HG02610 (cell line): ENCODE results near the gene OPRM1.

Experiments used
- ATAC-seq: cut with Tn5 transposase; IDR thresholded peaks from one replicate; pipeline ENCODE4 v1.9.1; 2021; ENCODE audit warnings: mild to moderate bottlenecking, moderate library complexity; ENCODE audit not compliant: unreplicated experiment

OPRM1 gene

GRCh38 chr6:154268486-154268885 lies 229.4 kb downstream of the OPRM1 start:
- no peak for ATAC-seq

DNA sequence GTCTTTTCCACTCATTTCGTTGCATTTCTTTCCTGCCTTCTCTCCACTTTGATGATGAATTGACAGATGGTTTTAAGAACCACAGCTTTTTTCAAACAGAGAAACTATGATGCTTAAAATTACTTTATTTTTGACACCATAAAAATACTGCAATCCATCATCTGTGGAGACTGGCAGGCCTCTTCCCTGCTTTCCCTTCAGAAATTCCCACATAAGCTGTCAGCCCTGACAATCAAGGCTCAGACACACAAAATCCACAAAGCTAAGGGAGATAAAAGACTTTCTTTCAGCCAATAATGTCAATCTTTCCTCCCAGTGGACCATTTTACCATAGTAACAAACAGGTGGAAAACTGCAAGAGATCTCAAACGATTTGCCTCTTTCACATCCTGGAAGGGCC lies 235.1 kb downstream of the OPRM1 start:
- no peak for ATAC-seq

DNA sequence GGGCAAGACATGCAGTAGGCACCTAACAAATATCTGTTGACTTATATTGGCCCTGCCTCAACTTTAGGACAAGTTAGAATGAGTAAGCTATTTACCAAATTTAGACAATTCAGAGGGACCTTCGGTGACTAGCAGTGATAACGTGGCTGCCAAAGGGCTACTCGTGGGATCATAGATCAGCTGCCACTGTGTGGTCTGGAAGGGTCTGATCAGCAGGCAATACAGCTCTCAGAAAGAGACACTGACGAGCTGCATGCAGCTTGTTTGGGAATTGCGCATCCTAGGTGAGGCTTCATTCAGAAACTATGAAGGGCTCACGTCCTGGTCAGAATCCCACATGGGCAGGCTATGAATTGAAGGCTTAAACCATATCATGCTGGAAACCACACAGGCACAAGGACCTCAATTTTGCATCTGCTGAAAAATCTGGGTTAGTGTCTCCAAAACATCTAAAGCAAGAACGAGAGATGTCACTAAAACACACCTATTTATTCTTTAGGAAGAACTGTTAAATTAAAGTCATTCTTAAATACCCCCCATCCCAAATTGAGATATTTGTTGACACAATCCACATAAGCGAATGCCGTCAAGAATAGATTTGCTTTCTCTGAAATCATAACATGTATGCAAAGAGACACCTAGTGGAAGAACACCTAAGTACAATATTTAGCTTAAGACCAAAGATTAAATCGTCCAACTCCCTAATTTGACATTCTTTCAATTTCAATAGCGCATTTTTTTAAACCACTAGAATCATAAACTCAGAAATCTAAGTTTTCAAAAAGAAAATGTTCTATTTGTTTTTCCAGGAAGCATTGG lies 238.0 kb downstream of the OPRM1 start:
- peak; percentile 68 for ATAC-seq

GRCh38 chr6:154277629-154278017 lies 238.6 kb downstream of the OPRM1 start:
- peak; percentile 29 for ATAC-seq

DNA sequence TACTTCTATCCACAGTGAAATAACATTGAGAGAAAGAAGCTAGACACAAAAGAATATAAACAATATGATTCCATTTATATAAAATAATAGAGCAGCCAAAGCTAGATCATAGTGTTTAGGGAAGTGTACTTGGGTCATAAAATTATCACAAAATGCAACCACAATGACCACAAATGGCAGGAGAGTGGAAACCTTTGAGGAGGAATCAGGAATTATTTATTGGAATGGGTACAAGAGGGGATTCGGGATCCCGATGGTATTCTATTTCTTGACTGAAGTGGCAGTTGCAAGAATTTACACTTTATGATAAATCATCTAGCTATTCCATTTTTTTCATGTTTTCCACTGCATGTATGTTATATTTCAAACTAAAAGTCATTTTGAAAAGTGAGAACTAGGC lies 241.5 kb downstream of the OPRM1 start:
- ATAC-seq, result no peak

DNA sequence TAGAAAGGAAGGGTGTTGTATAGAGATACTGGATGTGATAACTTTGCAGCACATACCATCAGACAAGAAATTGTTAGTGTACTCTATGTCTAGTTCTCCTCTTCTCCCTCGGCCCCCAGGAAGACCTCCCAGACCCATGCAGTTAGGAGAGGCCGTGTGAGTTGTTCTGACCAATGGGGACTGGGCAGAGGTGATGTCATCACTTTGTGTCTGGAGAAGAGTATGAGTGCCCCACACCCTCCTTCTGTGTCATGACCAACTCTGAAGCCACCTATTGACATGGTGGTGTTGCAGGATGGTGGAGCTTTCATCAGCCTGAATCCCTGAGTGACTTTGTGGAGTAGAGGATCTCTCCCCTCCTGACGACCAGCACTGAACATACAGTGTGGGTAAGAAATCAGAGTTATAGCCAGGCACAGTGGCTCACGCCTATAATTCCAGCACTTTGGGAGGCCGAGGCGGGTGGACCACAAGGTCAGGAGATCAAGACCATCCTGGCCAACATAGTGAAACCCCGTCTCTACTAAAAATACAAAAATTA lies 245.3 kb downstream of the OPRM1 start:
- no peak for ATAC-seq

DNA sequence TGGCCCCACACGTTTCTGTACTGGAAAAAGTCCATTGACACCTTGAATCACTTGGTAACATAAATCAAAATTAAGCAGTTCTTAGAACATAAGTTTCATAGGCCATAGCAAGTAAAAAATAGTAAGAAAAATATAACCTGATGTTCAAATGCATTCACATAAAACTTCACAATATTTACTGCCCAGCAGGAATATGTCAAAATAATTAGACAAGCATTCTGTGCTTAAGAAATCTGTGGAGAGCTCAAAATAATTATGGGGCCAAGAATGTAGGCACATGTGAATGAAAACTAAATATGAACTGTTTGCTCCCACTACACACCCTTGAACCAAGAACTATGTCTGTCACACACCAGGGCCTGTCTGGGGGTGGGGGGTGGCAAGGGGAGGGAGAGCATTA lies 246.8 kb downstream of the OPRM1 start:
- ATAC-seq, result no peak

GRCh38 chr6:154289818-154290508 lies 250.9 kb downstream of the OPRM1 start:
- ATAC-seq, result no peak

DNA sequence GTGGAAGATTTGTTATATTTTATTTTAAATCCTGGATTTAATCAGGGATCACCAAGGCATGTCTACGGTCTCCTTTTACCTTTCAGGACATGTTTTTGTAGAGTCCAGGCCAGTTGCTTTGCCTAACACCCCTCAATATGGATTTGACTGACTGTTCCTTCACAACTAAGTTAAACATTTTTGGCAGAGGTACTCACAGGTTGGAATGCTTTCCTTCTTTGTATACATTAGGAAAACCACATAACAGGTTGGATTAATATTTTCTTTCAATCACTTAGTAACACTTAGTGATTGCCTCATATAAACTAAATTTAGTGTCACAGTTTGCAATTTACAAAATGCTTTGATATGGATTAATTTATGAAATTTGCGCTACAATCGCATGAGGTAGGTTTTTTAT lies 253.0 kb downstream of the OPRM1 start:
- no peak for ATAC-seq

GRCh38 chr6:154292855-154293519 lies 253.9 kb downstream of the OPRM1 start:
- ATAC-seq, result no peak

- no peak for ATAC-seq
These were observed 256.7 kb downstream of the OPRM1 start for GRCh38 chr6:154295733-154296132.
